Measurements from ENCODE around the gene ACTL8. TPM values are rescaled to one million over a fixed set of nuclear protein-coding genes. Genes with fewer than 3 reads are reported as not detected.

ACTL8 gene
- total and polyA plus RNA-seq, 2 donors from 2014 or later: not detected

GRCh38 chr1:17723684-17724083 lies 31.4 kb upstream of the ACTL8 start:
- H3K27ac ChIP-seq (ENCODE audit: low read depth in 2 of 2, low read length in 2 of 2): no peak overlapping the region
- DNase-seq (no peak), FAIRE-seq (no peak)
- H3K4me3 ChIP-seq (ENCODE audit: low read length in 3 of 3): no peak overlapping the region
- intact Hi-C loops (cut with DNase I): no loop called here
- no peaks in the 10 kb centered on the region for H3K36me3 ChIP-seq (ENCODE audit: control insufficient read depth in 2 of 3, insufficient read depth in 3 of 3, low read length in 3 of 3)
- H3K9me3 ChIP-seq (ENCODE audit: control insufficient read depth in 2 of 3, insufficient read depth in 1 of 3, low read length in 3 of 3): no peaks in the 10 kb centered on the region
- no peaks in the 10 kb centered on the region for H3K4me1 ChIP-seq (ENCODE audit: control insufficient read depth in 2 of 3, insufficient read depth in 2 of 3, low read depth in 1 of 3, low read length in 3 of 3)
- no peak overlapping the region for H3K9ac ChIP-seq (ENCODE audit: low read length in 3 of 3)
- no peaks in the 10 kb centered on the region for H3K27me3 ChIP-seq (ENCODE audit: control insufficient read depth, insufficient read depth, low read length)
- TF ChIP-seq, protein P1, sequence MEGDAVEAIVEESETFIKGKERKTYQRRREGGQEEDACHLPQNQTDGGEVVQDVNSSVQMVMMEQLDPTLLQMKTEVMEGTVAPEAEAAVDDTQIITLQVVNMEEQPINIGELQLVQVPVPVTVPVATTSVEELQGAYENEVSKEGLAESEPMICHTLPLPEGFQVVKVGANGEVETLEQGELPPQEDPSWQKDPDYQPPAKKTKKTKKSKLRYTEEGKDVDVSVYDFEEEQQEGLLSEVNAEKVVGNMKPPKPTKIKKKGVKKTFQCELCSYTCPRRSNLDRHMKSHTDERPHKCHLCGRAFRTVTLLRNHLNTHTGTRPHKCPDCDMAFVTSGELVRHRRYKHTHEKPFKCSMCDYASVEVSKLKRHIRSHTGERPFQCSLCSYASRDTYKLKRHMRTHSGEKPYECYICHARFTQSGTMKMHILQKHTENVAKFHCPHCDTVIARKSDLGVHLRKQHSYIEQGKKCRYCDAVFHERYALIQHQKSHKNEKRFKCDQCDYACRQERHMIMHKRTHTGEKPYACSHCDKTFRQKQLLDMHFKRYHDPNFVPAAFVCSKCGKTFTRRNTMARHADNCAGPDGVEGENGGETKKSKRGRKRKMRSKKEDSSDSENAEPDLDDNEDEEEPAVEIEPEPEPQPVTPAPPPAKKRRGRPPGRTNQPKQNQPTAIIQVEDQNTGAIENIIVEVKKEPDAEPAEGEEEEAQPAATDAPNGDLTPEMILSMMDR (IDR thresholded peaks at IDR 0.05; ENCODE audit: borderline replicate concordance, extremely low read depth, insufficient read depth): no peak

DNA sequence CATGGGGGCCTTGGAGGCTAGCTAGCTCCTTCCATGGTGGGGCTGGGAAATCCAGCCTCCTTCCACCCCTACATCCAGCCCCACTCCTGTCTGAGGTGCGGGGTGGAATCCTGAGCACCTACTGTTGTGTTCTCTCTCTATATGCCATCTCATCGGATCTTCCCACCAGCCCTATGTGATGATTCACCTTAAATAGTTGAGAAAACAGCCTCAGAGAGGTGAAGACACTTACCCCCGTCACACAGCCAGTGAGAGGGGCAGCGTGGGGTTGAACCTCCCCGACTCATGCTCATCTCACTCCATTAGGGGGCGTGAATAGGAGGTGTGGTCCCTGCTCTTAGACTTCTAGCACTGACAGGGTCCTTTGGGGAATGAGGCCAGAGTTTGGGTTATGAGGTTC lies 31.0 kb upstream of the ACTL8 start:
- Histone ChIP-seq H3K27ac (ENCODE audit: low read depth in 2 of 2, low read length in 2 of 2) (no peak overlapping the region), H3K4me1 (ENCODE audit: control insufficient read depth in 2 of 3, insufficient read depth in 2 of 3, low read depth in 1 of 3, low read length in 3 of 3) (no peaks in the 10 kb centered on the region), H3K9me3 (ENCODE audit: control insufficient read depth in 2 of 3, insufficient read depth in 1 of 3, low read length in 3 of 3) (no peaks in the 10 kb centered on the region), H3K4me3 (ENCODE audit: low read length in 3 of 3) (no peak overlapping the region), H3K36me3 (ENCODE audit: control insufficient read depth in 2 of 3, insufficient read depth in 3 of 3, low read length in 3 of 3) (no peaks in the 10 kb centered on the region), H3K27me3 (ENCODE audit: control insufficient read depth, insufficient read depth, low read length) (no peaks in the 10 kb centered on the region), H3K9ac (ENCODE audit: low read length in 3 of 3) (no peak overlapping the region)
- TF ChIP-seq, protein P1 (IDR thresholded peaks at IDR 0.05; ENCODE audit: borderline replicate concordance, extremely low read depth, insufficient read depth): no peak
- DNase-seq (no peak), FAIRE-seq (no peak)
- intact Hi-C loops (cut with DNase I): no loop called here

DNA sequence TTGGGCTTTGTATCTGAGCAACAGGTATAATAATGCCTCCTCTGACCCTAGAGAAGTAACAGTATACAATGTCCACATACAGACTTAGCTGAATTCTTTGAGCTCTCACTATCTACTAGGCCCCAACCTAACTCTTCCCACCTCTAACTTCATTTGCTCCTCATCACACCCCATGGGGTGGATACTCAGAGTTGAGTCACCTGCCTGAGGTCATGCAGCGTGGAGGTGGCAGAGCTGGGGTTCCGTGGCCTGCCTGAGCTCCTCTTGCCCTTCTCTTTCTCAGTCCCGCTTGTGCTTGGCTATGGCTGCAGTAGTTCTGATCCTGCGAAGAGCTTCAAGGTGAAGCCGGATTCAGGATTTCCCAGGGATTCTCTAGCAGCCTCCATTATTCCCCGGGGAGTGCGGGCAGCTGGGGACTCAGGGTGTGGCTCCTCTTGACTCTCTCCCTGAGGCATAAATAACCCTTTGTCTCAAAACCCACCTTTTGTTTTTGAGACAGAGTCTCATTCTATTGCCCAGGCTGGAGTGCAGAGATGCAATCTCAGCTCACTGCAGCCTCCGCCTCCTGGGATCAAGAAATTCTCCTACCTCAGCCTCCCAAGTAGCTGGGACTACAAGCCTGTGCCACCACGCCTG lies 29.9 kb upstream of the ACTL8 start:
- Histone ChIP-seq H3K4me1 (ENCODE audit: control insufficient read depth in 2 of 3, insufficient read depth in 2 of 3, low read depth in 1 of 3, low read length in 3 of 3) (no peaks in the 10 kb centered on the region), H3K36me3 (ENCODE audit: control insufficient read depth in 2 of 3, insufficient read depth in 3 of 3, low read length in 3 of 3) (no peaks in the 10 kb centered on the region), H3K27ac (ENCODE audit: low read depth in 2 of 2, low read length in 2 of 2) (no peak overlapping the region), H3K9me3 (ENCODE audit: control insufficient read depth in 2 of 3, insufficient read depth in 1 of 3, low read length in 3 of 3) (no peaks in the 10 kb centered on the region), H3K27me3 (ENCODE audit: control insufficient read depth, insufficient read depth, low read length) (no peaks in the 10 kb centered on the region), H3K4me3 (ENCODE audit: low read length in 3 of 3) (no peak overlapping the region), H3K9ac (ENCODE audit: low read length in 3 of 3) (no peak overlapping the region)
- FAIRE-seq (no peak), DNase-seq (no peak)
- intact Hi-C loops (cut with DNase I): no loop called here
- TF ChIP-seq, protein P1 (IDR thresholded peaks at IDR 0.05; ENCODE audit: borderline replicate concordance, extremely low read depth, insufficient read depth): no peak

Measured in kidney (tissue), 14 donors.